Natural killer cell (primary cell): ENCODE results near the gene QTRT2. TPM values are rescaled to one million over a fixed set of nuclear protein-coding genes. Genes with fewer than 3 reads are reported as not detected.

Experiments used
- ATAC-seq, 3 donors: fragments of 150-1000 bp in 2 of 3; fragments of 200-7000 bp in 1 of 3; cut with Tn5 transposase; 1 replicate in 1 of 3; 2 replicates in 2 of 3; pipeline ENCODE4 v1.10.0; 2021; ENCODE audit warnings: mild to moderate bottlenecking in 2 of 3, moderate library complexity in 2 of 3
- DNase-seq, 2 donors: peaks; one replicate each; pipeline versions ENCODE4 v3.0.0 to v3.0.0-alpha.2; 2013 to 2021; ENCODE audit warnings: mixed read lengths in 1 of 2
- H3K27ac ChIP-seq: one replicate; pipeline ENCODE4 v1.5.1; 2013; ENCODE audit warnings: mild to moderate bottlenecking, low read length
- H3K27me3 ChIP-seq: one replicate; pipeline ENCODE4 v1.6.1; 2013; ENCODE audit warnings: low read length; ENCODE audit not compliant: control insufficient read depth, insufficient read depth
- H3K36me3 ChIP-seq: one replicate; pipeline ENCODE4 v1.6.1; 2013; ENCODE audit warnings: low read length; ENCODE audit not compliant: control insufficient read depth, insufficient read depth
- H3K4me1 ChIP-seq: one replicate; pipeline ENCODE4 v1.6.1; 2013; ENCODE audit warnings: low read length; ENCODE audit not compliant: control insufficient read depth, insufficient read depth
- H3K4me3 ChIP-seq: one replicate; pipeline ENCODE4 v1.5.1; 2013; ENCODE audit warnings: low read length
- H3K9me3 ChIP-seq: one replicate; pipeline ENCODE4 v1.6.1; 2013; ENCODE audit warnings: low read length; ENCODE audit not compliant: control insufficient read depth, insufficient read depth
- H3K27ac Mint-ChIP-seq, 2 donors: one replicate each; pipeline ENCODE4 v1.8.0; 2022; ENCODE audit warnings: mild to moderate bottlenecking in 2 of 2, mixed read lengths in 2 of 2, moderate library complexity in 1 of 2
- H3K27me3 Mint-ChIP-seq, 2 donors: one replicate each; pipeline ENCODE4 v1.8.0; 2022; ENCODE audit warnings: low read depth in 2 of 2, mixed read lengths in 2 of 2
- H3K36me3 Mint-ChIP-seq: one replicate; pipeline ENCODE4 v1.8.0; 2022; ENCODE audit warnings: mixed read lengths
- H3K4me1 Mint-ChIP-seq, 2 donors: one replicate each; pipeline ENCODE4 v1.8.0; 2022; ENCODE audit warnings: mixed read lengths in 2 of 2
- H3K4me3 Mint-ChIP-seq: one replicate; pipeline ENCODE4 v1.8.0; 2022; ENCODE audit warnings: mild to moderate bottlenecking, moderate library complexity, mixed read lengths
- H3K9me3 Mint-ChIP-seq, 2 donors: one replicate each; pipeline ENCODE4 v1.8.0; 2022; ENCODE audit warnings: mixed read lengths in 2 of 2
- CTCF ChIP-seq: fragments of 200-600 bp; IDR thresholded peaks from one replicate; pipeline ENCODE4 v1.8.0; 2022; ENCODE audit warnings: antibody characterized with exemption
- WGBS: methylation state at CpG from one replicate; pipeline ENCODE4 v1.1.7; 2013; ENCODE audit warnings: missing lambda C conversion rate; ENCODE audit not compliant: insufficient coverage; 5-methylcytosine and 5-hydroxymethylcytosine counted together
- intact Hi-C: fragments of 100-400 bp; cut with micrococcal nuclease; formaldehyde crosslinking; loops from one replicate; pipeline ENCODE4 v1.14.2; 2022
- total RNA-seq, 4 donors: library from RNA; stranded (reverse); fragments of 120-200 nt in 1 of 4; gene quantifications; one replicate each; pipeline versions ENCODE4 v1.2.3 to v1.2.4, GENCODE V29; 2013 to 2022

The QTRT2 gene
- total RNA-seq, 3 donors from 2014 or later (not counting 1 experiment from before 2014, with no cell fraction given) = 30.1 to 33.4 (median 30.5) TPM

DNA sequence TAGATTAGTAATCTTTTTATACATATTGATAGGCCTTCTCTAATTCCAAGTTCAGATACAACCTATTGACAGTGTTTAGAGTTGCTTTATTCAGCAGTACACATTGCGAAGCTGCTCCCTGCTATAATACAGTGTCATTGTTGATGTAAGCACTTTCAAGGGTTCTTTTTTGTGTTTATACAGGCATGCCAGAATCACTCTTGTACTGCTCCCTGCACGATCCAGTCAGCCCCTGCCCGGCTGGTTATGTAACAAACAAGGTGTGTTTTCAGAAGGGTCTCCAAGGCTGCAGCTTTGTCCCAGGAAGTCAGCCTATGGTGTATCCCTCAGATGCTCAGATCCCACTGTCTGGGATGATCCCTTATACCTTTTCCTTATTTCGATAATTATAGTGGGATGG lies 11.3 kb downstream of the QTRT2 start:
- Histone ChIP-seq H3K9me3 (no peaks in the 10 kb centered on the region), H3K4me1 (no peaks in the 10 kb centered on the region), H3K27me3 (no peaks in the 10 kb centered on the region), H3K36me3 (peaks cover 62% of the 10 kb centered on the region), H3K27ac (no peak overlapping the region), H3K4me3 (no peak overlapping the region)
- no peaks in the 10 kb centered on the region for H3K4me1 Mint-ChIP-seq
- no peak overlapping the region for H3K4me3 Mint-ChIP-seq
- TF ChIP-seq CTCF = no peak
- no peaks in the 10 kb centered on the region for H3K27me3 Mint-ChIP-seq
- DNase-seq (no peak), ATAC-seq (no peak)
- no peaks in the 10 kb centered on the region for H3K9me3 Mint-ChIP-seq
- no peak overlapping the region for H3K27ac Mint-ChIP-seq
- peaks cover 14% of the 10 kb centered on the region for H3K36me3 Mint-ChIP-seq
- intact Hi-C loops = no loop called here
- 96% methylated on average over 4 of the region's 4 CpGs for WGBS

DNA sequence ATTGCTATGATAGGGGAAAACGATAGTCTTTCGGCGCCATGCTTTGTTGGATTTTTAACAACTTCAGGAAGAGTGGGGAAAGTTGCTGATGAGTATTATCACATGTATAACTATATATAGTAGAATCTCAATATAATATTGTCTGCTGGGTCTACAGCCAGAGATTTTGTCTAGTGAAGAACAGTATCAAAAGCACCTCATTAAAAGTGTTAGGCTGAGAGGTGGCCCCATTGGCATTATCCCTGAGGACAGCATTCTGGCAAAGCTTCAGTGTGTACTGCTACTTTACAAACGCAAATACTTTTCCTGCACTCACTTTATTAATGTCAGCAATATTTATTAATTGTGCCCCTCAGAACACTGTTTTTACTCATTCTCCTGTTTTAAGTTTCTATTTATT lies 11.8 kb downstream of the QTRT2 start:
- Histone ChIP-seq H3K36me3 (peaks cover 64% of the 10 kb centered on the region), H3K4me3 (no peak overlapping the region), H3K4me1 (no peaks in the 10 kb centered on the region), H3K27me3 (no peaks in the 10 kb centered on the region), H3K27ac (no peak overlapping the region), H3K9me3 (no peaks in the 10 kb centered on the region)
- no peaks in the 10 kb centered on the region for H3K4me1 Mint-ChIP-seq
- peaks cover 14% of the 10 kb centered on the region for H3K36me3 Mint-ChIP-seq
- 94% methylated on average over 3 of the region's 4 CpGs for WGBS
- H3K4me3 Mint-ChIP-seq = no peak overlapping the region
- no peak for TF ChIP-seq CTCF
- DNase-seq (no peak), ATAC-seq (no peak)
- no peak overlapping the region for H3K27ac Mint-ChIP-seq
- H3K9me3 Mint-ChIP-seq = no peaks in the 10 kb centered on the region
- intact Hi-C loops = no loop called here
- H3K27me3 Mint-ChIP-seq = no peaks in the 10 kb centered on the region

DNA sequence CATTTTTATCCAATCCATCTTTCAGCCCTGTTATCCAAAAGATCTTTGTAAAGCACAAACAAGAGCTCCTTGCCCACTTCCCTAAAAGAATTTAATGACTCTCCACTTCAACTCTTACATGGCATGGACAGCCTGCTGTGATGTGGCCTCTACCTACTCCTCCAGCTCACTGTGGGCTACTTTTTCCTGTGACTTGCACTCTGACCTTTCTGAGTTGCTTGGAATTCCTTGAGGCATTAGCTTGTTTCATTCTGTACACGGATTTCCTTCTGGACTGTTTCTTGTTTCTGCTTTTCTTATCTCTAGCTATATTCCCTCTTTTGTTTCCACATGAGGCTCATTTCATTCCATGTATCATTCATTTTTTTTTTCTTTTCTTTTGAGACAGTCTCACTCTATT lies 15.2 kb downstream of the QTRT2 start:
- H3K4me3 ChIP-seq = no peak overlapping the region
- Mint-ChIP-seq H3K9me3 (no peaks in the 10 kb centered on the region), H3K36me3 (peaks cover 26% of the 10 kb centered on the region), H3K4me1 (peaks cover 0 to 8% of the 10 kb centered on the region in 2 donors), H3K4me3 (no peak overlapping the region), H3K27ac (no peak overlapping the region), H3K27me3 (no peaks in the 10 kb centered on the region)
- no peak for ATAC-seq
- TF ChIP-seq CTCF = no peak
- no peak overlapping the region for H3K27ac ChIP-seq
- peaks cover 79% of the 10 kb centered on the region for H3K36me3 ChIP-seq
- WGBS = 88% methylated on average over 1 of the region's 1 CpG
- intact Hi-C loops = no loop called here
- DNase-seq = no peak
- H3K9me3 ChIP-seq = no peaks in the 10 kb centered on the region
- H3K27me3 ChIP-seq = no peaks in the 10 kb centered on the region
- no peaks in the 10 kb centered on the region for H3K4me1 ChIP-seq

DNA sequence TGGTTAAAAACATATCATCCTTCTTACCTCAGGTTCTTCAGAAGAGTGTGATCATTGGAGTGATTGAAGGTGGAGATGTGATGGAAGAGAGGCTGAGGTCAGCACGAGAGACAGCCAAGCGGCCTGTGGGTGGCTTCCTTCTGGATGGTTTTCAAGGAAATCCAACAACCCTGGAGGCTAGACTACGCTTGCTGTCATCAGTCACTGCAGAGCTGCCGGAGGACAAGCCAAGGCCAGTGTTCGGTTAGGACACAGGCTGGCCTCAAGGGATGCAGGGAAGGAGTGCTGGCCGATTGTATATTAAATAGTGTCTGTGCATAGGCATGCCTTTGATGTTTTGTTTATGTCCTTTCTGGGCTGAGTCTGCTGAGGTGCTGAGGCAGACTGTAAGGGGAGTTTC lies 20.2 kb downstream of the QTRT2 start:
- H3K9me3 ChIP-seq = no peaks in the 10 kb centered on the region
- ATAC-seq (no peak), DNase-seq (no peak)
- Mint-ChIP-seq H3K4me3 (no peak overlapping the region), H3K4me1 (peaks cover 0 to 8% of the 10 kb centered on the region in 2 donors), H3K27me3 (no peaks in the 10 kb centered on the region), H3K27ac (no peak overlapping the region), H3K9me3 (no peaks in the 10 kb centered on the region), H3K36me3 (peaks cover 47% of the 10 kb centered on the region)
- no peak overlapping the region for H3K27ac ChIP-seq
- 98% methylated on average over 6 of the region's 6 CpGs for WGBS
- H3K27me3 ChIP-seq = no peaks in the 10 kb centered on the region
- no peak overlapping the region for H3K4me3 ChIP-seq
- no peaks in the 10 kb centered on the region for H3K4me1 ChIP-seq
- peaks cover 85% of the 10 kb centered on the region for H3K36me3 ChIP-seq
- intact Hi-C loops = no loop called here
- no peak for TF ChIP-seq CTCF
